Esophagus squamous epithelium (tissue), 5 donors: ENCODE data around the gene CPNE9. TPM values are rescaled to one million over a fixed set of nuclear protein-coding genes. Genes with fewer than 3 reads are reported as not detected.

Source experiments
- DNase-seq: peaks from one replicate; lab custom pipeline; 2025; lab: John Stamatoyannopoulos, UW
- H3K27ac ChIP-seq, 4 donors: fragments of 200-600 bp; sonication (generic); one replicate each; pipeline ENCODE4 v1.5.1; 2016 to 2019; ENCODE audit warnings: mild to moderate bottlenecking in 1 of 4
- H3K27me3 ChIP-seq, 4 donors: fragments of 200-600 bp; sonication (generic); 1 replicate in 3 of 4; 2 replicates in 1 of 4; pipeline versions ENCODE4 v1.5.1 to v1.6.0; 2017 to 2021; ENCODE audit warnings: antibody characterized with exemption in 1 of 4
- H3K36me3 ChIP-seq, 3 donors: fragments of 200-600 bp; sonication (generic); one replicate each; pipeline ENCODE4 v1.5.1; 2016 to 2019
- H3K4me1 ChIP-seq, 3 donors: fragments of 200-600 bp; sonication (generic); one replicate each; pipeline ENCODE4 v1.5.1; 2017 to 2019
- H3K4me3 ChIP-seq, 4 donors: fragments of 200-600 bp; sonication (generic); 1 replicate in 3 of 4; 2 replicates in 1 of 4; pipeline ENCODE4 v1.5.1; 2016 to 2019; ENCODE audit warnings: mild to moderate bottlenecking in 2 of 4, moderate library complexity in 1 of 4
- H3K9me3 ChIP-seq, 3 donors: fragments of 200-600 bp; sonication (generic); one replicate each; pipeline ENCODE4 v1.5.1; 2016 to 2019
- POLR2A ChIP-seq, 4 donors: fragments of 450-650 bp; IDR thresholded peaks; one replicate each; pipeline ENCODE4 v1.6.1; 2017; ENCODE audit warnings: antibody characterized with exemption in 4 of 4, mild to moderate bottlenecking in 4 of 4, moderate library complexity in 3 of 4
- WGBS, 2 donors: methylation state at CpG; one replicate each; pipeline ENCODE4 v1.1.5; 2018; 5-methylcytosine and 5-hydroxymethylcytosine counted together
- intact Hi-C: fragments of 100-400 bp; cut with DNase I; formaldehyde crosslinking; loops from one replicate; pipeline ENCODE4 v1.15.0; 2022
- total RNA-seq, 4 donors: library from RNA; depleted of rRNA; stranded (reverse); fragments of >200 nt; gene quantifications; one replicate each; pipeline ENCODE4 v1.1.0, GENCODE V29; 2016
- TF ChIP-seq, protein P1 (sequence below), 6 experiments: fragments of 450-650 bp in 4 of 6; fragments of 200-600 bp in 2 of 6; sonication (generic) in 2 of 6; IDR thresholded peaks; one replicate each; pipeline ENCODE4 v1.5.1; 2016 to 2019; ENCODE audit warnings: antibody characterized with exemption in 6 of 6, mild to moderate bottlenecking in 4 of 6, moderate library complexity in 4 of 6
- donor health status: DM: yes; HTN: yes; CAD: no.

CPNE9 gene
- total RNA-seq, 4 donors from 2014 or later = not detected

DNA sequence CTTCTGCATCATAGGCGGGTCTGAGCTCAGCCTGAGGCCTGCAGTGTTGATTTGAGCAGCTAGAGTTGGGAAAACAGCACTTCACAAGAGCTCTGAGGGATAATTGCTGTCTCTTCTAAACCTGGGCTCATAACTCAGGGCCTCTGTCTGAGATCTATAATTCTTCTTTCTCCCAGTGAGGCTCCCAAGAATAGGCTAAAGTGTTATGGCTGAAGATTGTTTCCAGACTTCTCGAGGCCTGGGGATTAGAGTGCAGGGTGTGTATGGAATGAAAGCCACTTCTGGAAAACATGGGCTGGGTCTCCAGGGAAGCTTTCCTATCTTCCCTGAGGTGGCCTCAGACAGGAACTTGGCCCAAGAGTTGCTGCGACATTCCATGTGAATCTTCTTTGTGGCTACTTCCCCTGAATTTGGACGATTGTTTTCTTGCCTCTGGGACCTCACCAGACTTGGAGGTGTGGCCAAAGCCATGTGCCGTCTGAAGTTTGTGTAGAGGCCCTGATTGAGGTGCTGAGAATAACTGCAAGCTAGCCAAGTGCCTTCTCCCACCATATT lies 27.8 kb upstream of the CPNE9 start:
- Histone ChIP-seq H3K4me1 (no peaks in the 10 kb centered on the region), H3K36me3 (peaks cover 32 to 100% (median 73%) of the 10 kb centered on the region in 3 donors), H3K27ac (no peak overlapping the region), H3K9me3 (no peaks in the 10 kb centered on the region), H3K27me3 (no peaks in the 10 kb centered on the region), H3K4me3 (no peak overlapping the region)
- 81 to 83% methylated on average over 5 of the region's 5 CpGs for WGBS, 2 donors
- TF ChIP-seq, protein P1, sequence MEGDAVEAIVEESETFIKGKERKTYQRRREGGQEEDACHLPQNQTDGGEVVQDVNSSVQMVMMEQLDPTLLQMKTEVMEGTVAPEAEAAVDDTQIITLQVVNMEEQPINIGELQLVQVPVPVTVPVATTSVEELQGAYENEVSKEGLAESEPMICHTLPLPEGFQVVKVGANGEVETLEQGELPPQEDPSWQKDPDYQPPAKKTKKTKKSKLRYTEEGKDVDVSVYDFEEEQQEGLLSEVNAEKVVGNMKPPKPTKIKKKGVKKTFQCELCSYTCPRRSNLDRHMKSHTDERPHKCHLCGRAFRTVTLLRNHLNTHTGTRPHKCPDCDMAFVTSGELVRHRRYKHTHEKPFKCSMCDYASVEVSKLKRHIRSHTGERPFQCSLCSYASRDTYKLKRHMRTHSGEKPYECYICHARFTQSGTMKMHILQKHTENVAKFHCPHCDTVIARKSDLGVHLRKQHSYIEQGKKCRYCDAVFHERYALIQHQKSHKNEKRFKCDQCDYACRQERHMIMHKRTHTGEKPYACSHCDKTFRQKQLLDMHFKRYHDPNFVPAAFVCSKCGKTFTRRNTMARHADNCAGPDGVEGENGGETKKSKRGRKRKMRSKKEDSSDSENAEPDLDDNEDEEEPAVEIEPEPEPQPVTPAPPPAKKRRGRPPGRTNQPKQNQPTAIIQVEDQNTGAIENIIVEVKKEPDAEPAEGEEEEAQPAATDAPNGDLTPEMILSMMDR (IDR thresholded peaks at IDR 0.05) = no peak
- no peak for TF ChIP-seq POLR2A (IDR thresholded peaks at IDR 0.05)
- DNase-seq = no peak
- intact Hi-C loops = no loop called here

DNA sequence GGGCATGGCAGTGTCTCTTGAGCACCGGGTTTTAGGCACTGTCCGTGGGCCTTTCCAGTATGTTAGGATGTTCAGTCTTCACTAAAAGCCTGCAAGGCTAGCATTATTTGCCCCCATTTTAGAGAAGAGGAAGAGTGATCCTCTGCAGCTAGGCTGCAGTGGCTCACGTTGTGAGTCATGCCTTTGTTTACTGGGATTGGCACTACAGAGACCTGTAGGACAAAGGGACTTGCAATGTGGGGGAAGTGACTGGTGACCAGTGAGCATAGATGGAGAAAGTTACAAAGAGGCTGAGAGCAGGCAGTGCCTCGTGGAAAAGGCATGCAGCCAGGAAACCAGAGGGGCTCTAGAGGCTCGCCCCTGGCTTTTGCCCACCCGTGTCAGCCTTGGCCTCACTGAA lies 26.8 kb upstream of the CPNE9 start:
- TF ChIP-seq POLR2A (IDR thresholded peaks at IDR 0.05) = no peak
- TF ChIP-seq, protein P1 (IDR thresholded peaks at IDR 0.05) = no peak
- DNase-seq = no peak
- 72 to 77% methylated on average over 6 of the region's 6 CpGs for WGBS, 2 donors
- no peaks in the 10 kb centered on the region for H3K4me1 ChIP-seq
- H3K27me3 ChIP-seq = no peaks in the 10 kb centered on the region
- peaks cover 31 to 100% (median 73%) of the 10 kb centered on the region in 3 donors for H3K36me3 ChIP-seq
- H3K27ac ChIP-seq = no peak overlapping the region
- intact Hi-C loops = no loop called here
- no peak overlapping the region for H3K4me3 ChIP-seq
- no peaks in the 10 kb centered on the region for H3K9me3 ChIP-seq

DNA sequence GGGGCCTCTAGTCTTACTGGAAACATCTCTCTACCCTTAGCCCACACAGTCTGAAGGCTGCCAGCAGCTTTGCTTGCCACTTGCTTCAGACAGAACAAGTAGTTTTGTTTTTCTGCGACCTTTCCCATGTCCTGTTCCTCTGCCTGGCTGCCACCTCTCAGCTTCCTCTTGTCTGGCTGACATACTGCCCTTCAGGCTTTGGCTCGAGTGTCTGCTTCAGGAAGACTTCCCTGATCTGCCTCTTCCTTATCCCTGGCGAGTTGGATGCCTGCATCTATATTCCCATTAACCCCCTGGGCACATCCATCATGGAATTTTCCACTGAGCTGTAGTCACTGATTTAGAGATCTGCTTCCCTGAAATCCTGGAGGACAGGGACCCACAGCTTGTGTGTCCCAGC lies 25.1 kb upstream of the CPNE9 start:
- Histone ChIP-seq H3K36me3 (peaks cover 32 to 100% (median 72%) of the 10 kb centered on the region in 3 donors), H3K4me3 (no peak overlapping the region), H3K27me3 (no peaks in the 10 kb centered on the region), H3K4me1 (no peaks in the 10 kb centered on the region), H3K27ac (no peak overlapping the region), H3K9me3 (no peaks in the 10 kb centered on the region)
- WGBS, 2 donors = 75 to 80% methylated on average over 3 of the region's 3 CpGs
- no peak for TF ChIP-seq POLR2A (IDR thresholded peaks at IDR 0.05)
- TF ChIP-seq, protein P1 (IDR thresholded peaks at IDR 0.05) = no peak
- intact Hi-C loops = no loop called here
- DNase-seq = no peak

DNA sequence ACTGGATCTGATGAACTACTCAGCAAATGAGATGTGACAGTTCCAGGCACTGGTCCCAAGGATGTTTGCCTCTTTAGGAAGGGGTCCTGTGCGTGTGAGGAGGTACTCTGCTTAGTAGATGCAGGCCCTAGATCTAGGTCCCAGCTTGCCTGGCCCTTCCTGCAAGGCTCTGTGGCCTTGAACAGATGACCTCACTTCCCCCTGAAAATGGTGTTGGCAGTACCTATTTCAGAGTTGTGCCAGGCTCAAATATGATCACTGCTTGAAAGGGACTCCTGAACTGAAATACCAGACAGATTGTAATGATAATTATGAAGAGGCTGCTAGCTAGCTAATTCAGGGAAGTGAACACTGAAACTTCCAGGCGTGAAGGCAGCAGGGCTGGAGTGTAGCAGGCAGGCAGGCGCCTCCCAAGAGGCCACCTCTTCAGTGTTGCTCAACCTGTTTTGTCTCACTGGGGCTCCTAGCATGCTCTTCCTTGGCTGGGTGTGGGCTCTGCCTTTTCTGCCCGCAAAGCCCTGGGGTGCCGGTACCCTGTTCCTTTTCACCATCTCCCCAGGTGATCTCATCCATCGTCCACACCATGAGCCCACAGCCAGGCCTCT lies 24.1 kb upstream of the CPNE9 start:
- Histone ChIP-seq H3K27me3 (no peaks in the 10 kb centered on the region), H3K27ac (no peak overlapping the region), H3K36me3 (peaks cover 41 to 100% (median 77%) of the 10 kb centered on the region in 3 donors), H3K4me3 (no peak overlapping the region), H3K9me3 (no peaks in the 10 kb centered on the region), H3K4me1 (no peaks in the 10 kb centered on the region)
- intact Hi-C loops = no loop called here
- 93 to 95% methylated on average over 6 of the region's 6 CpGs for WGBS, 2 donors
- no peak for DNase-seq
- TF ChIP-seq POLR2A (IDR thresholded peaks at IDR 0.05) = no peak
- TF ChIP-seq, protein P1 (IDR thresholded peaks at IDR 0.05) = no peak

DNA sequence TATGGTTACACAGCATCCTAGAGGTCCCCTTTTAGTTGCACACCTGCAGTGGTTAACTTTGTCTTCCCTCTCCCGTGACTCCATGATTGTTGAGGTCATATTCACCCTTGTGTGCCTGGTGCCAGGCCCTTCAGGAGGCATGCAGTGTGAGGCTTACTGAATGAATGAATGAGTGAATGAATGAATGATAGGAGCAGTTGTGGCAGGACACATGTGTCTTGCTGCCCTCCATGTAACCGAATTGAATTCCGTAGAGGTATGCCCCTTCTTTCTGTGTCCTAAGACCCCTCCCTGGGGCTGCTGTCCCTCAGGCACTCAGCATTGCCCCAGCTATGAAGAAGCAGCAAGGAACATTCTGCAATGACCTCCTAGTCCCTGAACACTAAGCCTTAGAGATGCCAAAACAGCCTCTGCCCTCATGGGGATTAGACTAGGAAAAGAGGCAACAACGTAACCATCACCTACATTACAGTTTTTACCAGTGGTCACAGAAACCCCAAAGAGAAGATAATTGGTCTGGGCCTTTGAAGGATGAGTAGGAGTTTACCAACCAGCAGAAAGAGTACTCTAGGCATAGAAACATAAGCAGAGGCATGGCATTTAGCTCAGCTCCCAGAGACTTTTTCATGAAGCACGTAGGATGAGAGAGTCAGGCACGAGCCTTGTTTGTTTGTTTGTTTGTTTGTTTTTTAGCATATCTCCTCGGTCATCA lies 22.5 kb upstream of the CPNE9 start:
- Histone ChIP-seq H3K4me1 (no peaks in the 10 kb centered on the region), H3K4me3 (no peak overlapping the region), H3K9me3 (no peaks in the 10 kb centered on the region), H3K36me3 (peaks cover 52 to 100% (median 80%) of the 10 kb centered on the region in 3 donors), H3K27me3 (no peaks in the 10 kb centered on the region), H3K27ac (no peak overlapping the region)
- intact Hi-C loops = no loop called here
- no peak for TF ChIP-seq POLR2A (IDR thresholded peaks at IDR 0.05)
- TF ChIP-seq, protein P1 (IDR thresholded peaks at IDR 0.05) = no peak
- DNase-seq = no peak
- WGBS, 2 donors = 87 to 94% methylated on average over 6 of the region's 7 CpGs
